HCT116 (cell line): Measurements from ENCODE around the gene SEC61A1. TPM values are rescaled to one million over a fixed set of nuclear protein-coding genes. Genes with fewer than 3 reads are reported as not detected.

Source experiments
- ATAC-seq: fragments of 200-7000 bp; cut with Tn5 transposase; 2 replicates; pipeline ENCODE4 v1.9.1; 2020; ENCODE audit warnings: mild to moderate bottlenecking, moderate library complexity
- BruUV-seq: library from RNA; stranded (reverse); fragments of 400-500 nt; replicated peaks from 2 replicates; lab custom pipeline; 2021; lab: Mats Ljungman, UMichigan
- CTCF ChIA-PET: fragments of 300-600 bp; sonication (Branson Sonifier 250); formaldehyde crosslinking; loops from one replicate; lab custom pipeline; 2021; ENCODE audit warnings: antibody characterized with exemption; lab: Charles Lee
- POLR2A ChIA-PET: fragments of 300-600, 350-600 bp; sonication (Branson Sonifier 250); formaldehyde crosslinking; loops from one replicate; lab custom pipeline; 2021; ENCODE audit warnings: antibody characterized with exemption; lab: Charles Lee
- RAD21 ChIA-PET, 2 experiments: fragments of 300-600 bp; sonication (Branson Sonifier 250); formaldehyde crosslinking; loops; one replicate each; lab custom pipeline; 2023; ENCODE audit warnings: low total read pairs in 2 of 2; ENCODE audit not compliant: uncharacterized antibody in 2 of 2, unreplicated experiment in 2 of 2, low non-redundant PET in 1 of 2; lab: Charles Lee
- DNase-seq: peaks from one replicate; pipeline ENCODE4 v3.0.0-alpha.2; 2010; ENCODE audit warnings: low read depth, low spot score
- H2AFZ ChIP-seq: fragments of 200-600 bp; shearing (Covaris generic), sonication (generic); 2 replicates; pipeline ENCODE4 v1.6.1; 2017; ENCODE audit warnings: low read depth, mixed run types, mixed read lengths, antibody characterized with exemption, low read length; ENCODE audit not compliant: poor library complexity, severe bottlenecking
- H3K27ac ChIP-seq: 2 replicates; pipeline ENCODE4 v1.5.1; 2012; ENCODE audit warnings: low read depth, low read length
- H3K27me3 ChIP-seq: fragments of 200-600 bp; sonication (generic); 2 replicates; pipeline ENCODE4 v1.6.1; 2016; ENCODE audit warnings: mixed run types, low read length, mixed read lengths; ENCODE audit not compliant: insufficient read depth
- H3K36me3 ChIP-seq, 2 experiments: fragments of 200-500 bp in 1 of 2; fragments of 200-600 bp in 1 of 2; sonication (Bioruptor generic) in 1 of 2; sonication (generic) in 1 of 2; 2 replicates each; pipeline versions ENCODE4 v1.5.1 to v1.6.1; 2014 to 2016; ENCODE audit warnings: low read length in 2 of 2, inconsistent platforms in 1 of 2, mixed read lengths in 1 of 2, mixed run types in 1 of 2; ENCODE audit not compliant: insufficient read depth in 2 of 2, control insufficient read depth in 1 of 2
- H3K4me1 ChIP-seq, 2 experiments: fragments of 200-600 bp in 1 of 2; sonication (generic) in 1 of 2; 2 replicates each; pipeline versions ENCODE4 v1.5.1 to v1.6.1; 2012 to 2017; ENCODE audit warnings: low read length in 2 of 2, inconsistent platforms in 1 of 2, mild to moderate bottlenecking in 1 of 2, mixed read lengths in 1 of 2, mixed run types in 1 of 2, moderate library complexity in 1 of 2; ENCODE audit not compliant: insufficient read depth in 2 of 2, control insufficient read depth in 1 of 2
- H3K4me2 ChIP-seq: fragments of 200-600 bp; sonication (generic); 2 replicates; pipeline ENCODE4 v1.6.1; 2017; ENCODE audit warnings: mixed run types, low read length, mixed read lengths
- H3K4me3 ChIP-seq, 2 experiments: fragments of 200-600 bp in 1 of 2; sonication (generic) in 1 of 2; replicated peaks in 1 of 2; 2 replicates each; pipeline ENCODE4 v1.5.1; 2011 to 2016; ENCODE audit warnings: low read length in 2 of 2, control low read depth in 1 of 2, low read depth in 1 of 2, mild to moderate bottlenecking in 1 of 2, mixed read lengths in 1 of 2, mixed run types in 1 of 2
- H3K79me2 ChIP-seq: fragments of 200-600 bp; sonication (generic); 2 replicates; pipeline ENCODE4 v1.6.1; 2017; ENCODE audit warnings: mild to moderate bottlenecking, mixed run types, low read length, moderate library complexity, mixed read lengths; ENCODE audit not compliant: insufficient read depth
- H3K9ac ChIP-seq: fragments of 200-600 bp; sonication (generic); 2 replicates; pipeline ENCODE4 v1.6.1; 2016; ENCODE audit warnings: low read length, mixed read lengths
- H3K9me2 ChIP-seq: fragments of 200-600 bp; sonication (generic), shearing (Covaris generic); 2 replicates; pipeline ENCODE4 v1.6.1; 2017; ENCODE audit warnings: mixed run types, mild to moderate bottlenecking, moderate library complexity; ENCODE audit not compliant: insufficient read depth
- H3K9me3 ChIP-seq, 2 experiments: fragments of 200-500 bp in 1 of 2; fragments of 200-600 bp in 1 of 2; sonication (Bioruptor generic) in 1 of 2; sonication (generic) in 1 of 2; 2 replicates each; pipeline ENCODE4 v1.6.1; 2014 to 2017; ENCODE audit warnings: low read length in 2 of 2, mixed read lengths in 2 of 2, inconsistent platforms in 1 of 2, low read depth in 1 of 2, mild to moderate bottlenecking in 1 of 2, mixed run types in 1 of 2, moderate library complexity in 1 of 2; ENCODE audit not compliant: control insufficient read depth in 1 of 2, insufficient read depth in 1 of 2
- H4K20me1 ChIP-seq: fragments of 200-600 bp; sonication (generic), shearing (Covaris generic); 2 replicates; pipeline ENCODE4 v1.6.1; 2017; ENCODE audit warnings: mixed run types, mild to moderate bottlenecking, moderate library complexity; ENCODE audit not compliant: insufficient read depth
- ATF3 ChIP-seq: IDR thresholded peaks from 2 replicates; pipeline ENCODE4 v1.6.1; 2012
- CEBPB ChIP-seq: IDR thresholded peaks from 2 replicates; pipeline ENCODE4 v1.6.1; 2012; ENCODE audit warnings: low read depth
- CTCF ChIP-seq, 3 experiments: fragments of 200-600 bp in 1 of 3; sonication (generic) in 1 of 3; IDR thresholded peaks in 2 of 3; conservative IDR thresholded peaks in 1 of 3; 2 replicates each; pipeline ENCODE4 v1.5.1; 2012 to 2017; ENCODE audit warnings: low read depth in 2 of 3, low read length in 2 of 3, antibody characterized with exemption in 1 of 3, borderline replicate concordance in 1 of 3, control low read depth in 1 of 3, mild to moderate bottlenecking in 1 of 3, mixed read lengths in 1 of 3, mixed run types in 1 of 3, moderate library complexity in 1 of 3; ENCODE audit not compliant: insufficient read depth in 1 of 3
- EGR1 ChIP-seq: IDR thresholded peaks from 2 replicates; pipeline ENCODE4 v1.6.1; 2012; ENCODE audit warnings: low read depth
- ELF1 ChIP-seq: IDR thresholded peaks from 2 replicates; pipeline ENCODE4 v1.6.1; 2012; ENCODE audit warnings: low read depth, borderline replicate concordance
- FOSL1 ChIP-seq: IDR thresholded peaks from 2 replicates; pipeline ENCODE4 v1.6.1; 2012; ENCODE audit warnings: low read depth
- JUND ChIP-seq: IDR thresholded peaks from 2 replicates; pipeline ENCODE4 v1.6.1; 2012
- MAX ChIP-seq: IDR thresholded peaks from 2 replicates; pipeline ENCODE4 v1.6.1; 2012
- POLR2A ChIP-seq: IDR thresholded peaks from 2 replicates; pipeline ENCODE4 v1.7.0; 2011; ENCODE audit warnings: borderline replicate concordance; ENCODE audit not compliant: insufficient read depth, insufficient read length; ENCODE audit errors: extremely low read depth
- RAD21 ChIP-seq: IDR thresholded peaks from 2 replicates; pipeline ENCODE4 v1.6.1; 2012; ENCODE audit warnings: low read depth, mild to moderate bottlenecking
- SIN3A ChIP-seq: IDR thresholded peaks from 2 replicates; pipeline ENCODE4 v1.6.1; 2012; ENCODE audit warnings: low read depth
- YY1 ChIP-seq: IDR thresholded peaks from 2 replicates; pipeline ENCODE4 v1.6.1; 2011; ENCODE audit warnings: low read length, low read depth, moderate library complexity, mild to moderate bottlenecking; ENCODE audit not compliant: insufficient replicate concordance; ENCODE audit errors: extremely low read depth
- ZBTB33 ChIP-seq: IDR thresholded peaks from 2 replicates; pipeline ENCODE4 v1.6.1; 2011; ENCODE audit warnings: mild to moderate bottlenecking, low read length, moderate library complexity; ENCODE audit not compliant: insufficient replicate concordance; ENCODE audit errors: extremely low read depth
- intact Hi-C: fragments of 100-400 bp; cut with micrococcal nuclease; formaldehyde crosslinking; loops from 2 replicates; pipeline ENCODE4 v1.10.0; 2022
- total RNA-seq: library from RNA; stranded (reverse); gene quantifications from one replicate; pipeline ENCODE4 v1.2.1, GENCODE V29; 2021; ENCODE audit not compliant: unreplicated experiment

SEC61A1 gene
- total RNA-seq, 1 experiment from 2014 or later = 176 TPM

GRCh38 chr3:128111147-128111546 lies 58.9 kb downstream of the SEC61A1 start:
- ChIA-PET POLR2A (no interaction called here), RAD21 (no interaction called here)
- H3K4me3 ChIP-seq = no peak overlapping the region
- ATAC-seq = no peak
- H4K20me1 ChIP-seq = no peaks in the 10 kb centered on the region
- no peak overlapping the region for H3K9ac ChIP-seq
- peaks cover 13 to 17% of the 10 kb centered on the region in 2 experiments for H3K4me1 ChIP-seq
- intact Hi-C loops = no loop called here
- BruUV-seq = no TSS peak
- TF ChIP-seq ELF1 = no peak
- TF ChIP-seq ZBTB33 = no peak
- no peak for TF ChIP-seq YY1
- TF ChIP-seq EGR1 = no peak
- TF ChIP-seq, all 23 proteins: peak for 0
- no peaks in the 10 kb centered on the region for H3K27me3 ChIP-seq
- CTCF ChIA-PET = interaction anchor here (0.8 kb wide), 1 partner anchor 16 kb away, joined by 4 read pairs; no protein-coding TSS in a partner anchor
- peaks cover 95% of the 10 kb centered on the region for H3K79me2 ChIP-seq
- no peaks in the 10 kb centered on the region for H3K9me3 ChIP-seq
- no peak overlapping the region for H2AFZ ChIP-seq
- H3K9me2 ChIP-seq = no peaks in the 10 kb centered on the region
- no peak overlapping the region for H3K4me2 ChIP-seq
- no peak for DNase-seq
- no peak overlapping the region for H3K27ac ChIP-seq
- peaks cover 19 to 45% of the 10 kb centered on the region in 2 experiments for H3K36me3 ChIP-seq

- Histone ChIP-seq H3K9me3 (no peaks in the 10 kb centered on the region), H3K9ac (peak overlapping the region; percentile 22), H4K20me1 (no peaks in the 10 kb centered on the region), H3K36me3 (peaks cover 25 to 47% of the 10 kb centered on the region in 2 experiments), H3K79me2 (peaks cover 95% of the 10 kb centered on the region), H3K4me1 (peaks cover 13 to 17% of the 10 kb centered on the region in 2 experiments), H3K27me3 (no peaks in the 10 kb centered on the region), H3K4me2 (peak overlapping the region; percentile 28), H3K4me3 (no peak overlapping the region), H2AFZ (no peak overlapping the region), H3K27ac (peak overlapping the region; percentile 54), H3K9me2 (no peaks in the 10 kb centered on the region)
- intact Hi-C loops = no loop called here
- ChIA-PET CTCF (no interaction called here), RAD21 (no interaction called here), POLR2A (no interaction called here)
- ATAC-seq (peak; percentile 67), DNase-seq (peak; percentile 43)
- no TSS peak for BruUV-seq
- TF ChIP-seq POLR2A = no peak
- TF ChIP-seq ELF1 = no peak
- no peak for TF ChIP-seq RAD21
- TF ChIP-seq JUND = peak; percentile 51
- no peak for TF ChIP-seq ZBTB33
- no peak for TF ChIP-seq CEBPB
- TF ChIP-seq CTCF (IDR thresholded peaks at IDR 0.05 in 2 of 3, conservative IDR thresholded peaks at IDR 0.05 in 1 of 3; ENCODE audit: borderline replicate concordance in 1 of 3, insufficient read depth in 1 of 3, low read depth in 2 of 3, low read length in 2 of 3) = no peak
- no peak for TF ChIP-seq SIN3A
- peak; percentile 68 for TF ChIP-seq MAX
- TF ChIP-seq FOSL1 = peak; percentile 75
- no peak for TF ChIP-seq ATF3
Observed at GRCh38 chr3:128112357-128112968, 60.2 kb downstream of the SEC61A1 start.
